ENCODE data around the gene TSGA10. TPM values are rescaled to one million over a fixed set of nuclear protein-coding genes. Genes with fewer than 3 reads are reported as not detected.

Gene TSGA10
- total RNA-seq, 1 donor from 2014 or later, result 3.1 TPM

GRCh38 chr2:99158599-99158998 is 3.9 kb upstream of the TSGA10 start:
- H3K36me3 ChIP-seq, result peaks cover 49% of the 10 kb centered on the region
- no peak overlapping the region for H3K4me3 ChIP-seq

GRCh38 chr2:99156891-99157290 is 2.1 kb upstream of the TSGA10 start:
- no peak for DNase-seq
- Histone ChIP-seq H3K4me3 (no peak overlapping the region), H3K36me3 (peaks cover 34% of the 10 kb centered on the region), H3K9me3 (replicated peaks) (no peaks in the 10 kb centered on the region), H3K4me1 (peaks cover 34% of the 10 kb centered on the region), H3K27ac (replicated peaks) (no peak overlapping the region), H3K27me3 (ENCODE audit: low read depth) (no peaks in the 10 kb centered on the region)
- intact Hi-C loops (cut with micrococcal nuclease), result no loop called here
- no peak for TF ChIP-seq CTCF (IDR thresholded peaks at IDR 0.05; ENCODE audit: borderline replicate concordance)

More at GRCh38 chr2:99158599-99158998, 3.9 kb upstream of the TSGA10 start:
- intact Hi-C loops (cut with micrococcal nuclease), result no loop called here
- Histone ChIP-seq H3K27ac (replicated peaks) (no peak overlapping the region), H3K4me1 (peaks cover 29% of the 10 kb centered on the region), H3K9me3 (replicated peaks) (no peaks in the 10 kb centered on the region), H3K27me3 (ENCODE audit: low read depth) (no peaks in the 10 kb centered on the region)
- no peak for DNase-seq
- TF ChIP-seq CTCF (IDR thresholded peaks at IDR 0.05; ENCODE audit: borderline replicate concordance), result no peak

- Histone ChIP-seq H3K4me3 (peak overlapping the region; percentile 75), H3K27ac (replicated peaks) (peak overlapping the region; percentile 89), H3K9me3 (replicated peaks) (no peaks in the 10 kb centered on the region), H3K4me1 (peaks cover 34% of the 10 kb centered on the region), H3K36me3 (peaks cover 26% of the 10 kb centered on the region), H3K27me3 (ENCODE audit: low read depth) (no peaks in the 10 kb centered on the region)
- intact Hi-C loops (cut with micrococcal nuclease), result no loop called here
- DNase-seq, result no peak
- TF ChIP-seq CTCF (IDR thresholded peaks at IDR 0.05; ENCODE audit: borderline replicate concordance), result no peak
Measured at GRCh38 chr2:99153921-99154604, 679 bp downstream of the TSGA10 start.

GRCh38 chr2:99152199-99152895 is 2.4 kb downstream of the TSGA10 start:
- Histone ChIP-seq H3K9me3 (replicated peaks) (no peaks in the 10 kb centered on the region), H3K36me3 (peaks cover 10% of the 10 kb centered on the region), H3K4me1 (peaks cover 34% of the 10 kb centered on the region), H3K27ac (replicated peaks) (no peak overlapping the region), H3K4me3 (no peak overlapping the region), H3K27me3 (ENCODE audit: low read depth) (no peaks in the 10 kb centered on the region)
- intact Hi-C loops (cut with micrococcal nuclease), result no loop called here
- no peak for DNase-seq
- TF ChIP-seq CTCF (IDR thresholded peaks at IDR 0.05; ENCODE audit: borderline replicate concordance), result no peak

GRCh38 chr2:99150706-99151105 is 4.0 kb downstream of the TSGA10 start:
- no peak overlapping the region for H3K4me3 ChIP-seq
- no peaks in the 10 kb centered on the region for H3K9me3 ChIP-seq (replicated peaks)
- intact Hi-C loops (cut with micrococcal nuclease), result no loop called here
- H3K27me3 ChIP-seq (ENCODE audit: low read depth), result no peaks in the 10 kb centered on the region
- H3K4me1 ChIP-seq, result peaks cover 25% of the 10 kb centered on the region
- no peaks in the 10 kb centered on the region for H3K36me3 ChIP-seq
- H3K27ac ChIP-seq (replicated peaks), result no peak overlapping the region
- TF ChIP-seq CTCF (IDR thresholded peaks at IDR 0.05; ENCODE audit: borderline replicate concordance), result no peak
- no peak for DNase-seq
